Activated effector memory CD4-positive, alpha-beta T cell treated with anti-CD3 and anti-CD28 coated beads, Interleukin-2, amount 50 U/mL, for 16 hours (primary cell): ENCODE data around the gene MAD1L1.
A peak's percentile ranks its signal among the peaks of the same experiment; 100 is the strongest.

Experiments
- DNase-seq: peaks from one replicate; pipeline ENCODE4 v3.0.0-alpha.2; 2020

MAD1L1 gene

GRCh38 chr7:1946025-1946772 lies 286.5 kb downstream of the MAD1L1 start:
- DNase-seq = no peak

GRCh38 chr7:1945558-1945957 lies 287.2 kb downstream of the MAD1L1 start:
- DNase-seq = no peak

- DNase-seq = no peak
These were observed 288.0 kb downstream of the MAD1L1 start for GRCh38 chr7:1944619-1945210.

GRCh38 chr7:1943933-1944618 lies 288.7 kb downstream of the MAD1L1 start:
- DNase-seq = no peak

- DNase-seq = no peak
These were observed 289.4 kb downstream of the MAD1L1 start for GRCh38 chr7:1943326-1943725.

GRCh38 chr7:1942941-1943289 lies 289.8 kb downstream of the MAD1L1 start:
- no peak for DNase-seq

- no peak for DNase-seq
These were observed 290.4 kb downstream of the MAD1L1 start for GRCh38 chr7:1942243-1942940.

GRCh38 chr7:1941464-1942242 lies 291.1 kb downstream of the MAD1L1 start:
- DNase-seq = no peak

- DNase-seq = no peak
These were observed 291.9 kb downstream of the MAD1L1 start for GRCh38 chr7:1940863-1941262.

GRCh38 chr7:1940402-1940786 lies 292.4 kb downstream of the MAD1L1 start:
- DNase-seq = peak; percentile 95

- DNase-seq = peak; percentile 73
These were observed 293.0 kb downstream of the MAD1L1 start for GRCh38 chr7:1939434-1940401.

GRCh38 chr7:1938788-1939433 lies 293.8 kb downstream of the MAD1L1 start:
- no peak for DNase-seq

- DNase-seq = no peak
These were observed 295.5 kb downstream of the MAD1L1 start for GRCh38 chr7:1937252-1937605.

GRCh38 chr7:1936531-1937251 lies 296.1 kb downstream of the MAD1L1 start:
- DNase-seq = no peak

- no peak for DNase-seq
These were observed 296.8 kb downstream of the MAD1L1 start for GRCh38 chr7:1936006-1936310.

GRCh38 chr7:1935176-1936005 lies 297.4 kb downstream of the MAD1L1 start:
- DNase-seq = no peak

- no peak for DNase-seq
These were observed 298.0 kb downstream of the MAD1L1 start for GRCh38 chr7:1934756-1935155.

GRCh38 chr7:1934017-1934416 lies 298.7 kb downstream of the MAD1L1 start:
- no peak for DNase-seq

GRCh38 chr7:1933066-1933750 lies 299.5 kb downstream of the MAD1L1 start:
- DNase-seq = no peak
